Measurements from ENCODE around the gene HS6ST2.

Gene HS6ST2

DNA sequence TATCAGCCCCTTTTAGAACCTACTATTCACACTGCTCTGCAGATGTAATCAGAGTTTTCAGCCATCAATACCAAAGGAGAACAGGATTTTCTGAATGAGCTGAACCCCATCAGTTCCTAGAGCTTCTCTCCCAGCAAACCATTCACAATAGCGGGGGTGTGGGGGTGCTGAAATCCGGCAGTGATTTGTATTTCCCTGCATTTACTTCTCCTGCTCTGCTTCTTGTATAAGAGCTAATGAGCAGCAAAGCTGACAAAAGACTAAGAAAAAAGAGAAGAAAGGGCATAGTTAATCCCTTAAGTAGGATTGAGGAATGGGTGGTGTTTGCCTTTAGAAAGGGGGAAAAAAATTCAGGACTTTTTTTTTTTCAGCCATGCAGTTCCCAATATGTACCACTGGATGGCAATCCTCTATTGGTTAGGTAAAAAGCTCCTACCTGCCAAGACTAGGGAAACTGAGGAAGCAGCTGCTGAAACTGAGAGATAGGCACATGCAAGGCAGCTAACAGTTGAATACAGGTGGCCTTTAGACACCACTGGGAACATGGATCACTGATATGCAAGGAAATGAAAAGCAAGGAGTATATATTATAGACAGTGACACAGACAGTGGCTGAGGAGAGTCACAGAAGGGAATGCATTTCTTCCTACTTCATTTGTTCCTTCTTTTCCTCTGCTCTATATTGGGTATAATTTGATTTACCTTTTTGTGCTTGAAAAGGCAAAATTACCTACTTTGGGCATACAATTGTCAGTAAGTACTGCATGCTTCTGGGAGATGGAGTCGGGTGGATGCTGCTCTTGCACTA is 217.9 kb downstream of the HS6ST2 start:
- DNase-seq (ENCODE audit: low read depth) = no peak

DNA sequence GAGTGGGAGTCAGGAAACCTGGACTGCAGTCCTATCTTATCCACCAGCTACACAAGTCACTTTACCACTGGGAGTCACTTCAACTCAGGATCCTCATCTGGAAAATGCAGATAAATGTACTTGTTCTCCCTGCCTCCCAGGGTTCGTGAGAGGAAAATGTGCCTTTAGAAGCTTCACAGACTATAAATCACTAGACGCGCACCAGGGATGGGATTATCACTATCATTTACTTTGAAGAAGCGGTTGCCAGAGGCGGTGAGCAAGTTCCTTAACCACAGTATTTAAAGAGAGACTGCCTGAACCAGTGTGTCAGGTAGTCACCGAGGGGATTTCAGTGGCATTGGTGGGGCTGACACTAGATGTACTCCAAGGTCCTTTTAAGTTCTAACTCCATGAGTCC is 219.5 kb downstream of the HS6ST2 start:
- DNase-seq (ENCODE audit: low read depth) = no peak

DNA sequence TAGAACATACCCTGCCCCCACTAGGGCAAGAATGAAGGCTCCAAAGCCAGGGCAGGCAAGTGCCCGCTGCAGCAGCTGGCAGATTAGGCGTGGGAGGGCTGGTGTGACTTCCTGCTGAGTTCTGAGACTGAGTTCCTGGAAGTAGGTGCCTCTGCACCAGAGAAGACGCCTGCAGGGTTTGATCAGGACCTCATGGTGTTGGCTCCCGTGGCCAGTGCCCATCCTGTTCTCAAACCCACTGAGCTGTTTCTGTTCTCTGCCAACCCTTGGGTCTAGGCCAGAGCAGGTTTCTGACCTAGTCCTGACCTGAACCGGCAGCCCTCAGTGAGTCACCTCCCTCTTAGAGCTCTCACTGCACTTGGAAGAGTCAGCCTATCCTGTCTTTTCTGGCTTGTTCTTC is 220.7 kb downstream of the HS6ST2 start:
- DNase-seq (ENCODE audit: low read depth) = no peak

DNA sequence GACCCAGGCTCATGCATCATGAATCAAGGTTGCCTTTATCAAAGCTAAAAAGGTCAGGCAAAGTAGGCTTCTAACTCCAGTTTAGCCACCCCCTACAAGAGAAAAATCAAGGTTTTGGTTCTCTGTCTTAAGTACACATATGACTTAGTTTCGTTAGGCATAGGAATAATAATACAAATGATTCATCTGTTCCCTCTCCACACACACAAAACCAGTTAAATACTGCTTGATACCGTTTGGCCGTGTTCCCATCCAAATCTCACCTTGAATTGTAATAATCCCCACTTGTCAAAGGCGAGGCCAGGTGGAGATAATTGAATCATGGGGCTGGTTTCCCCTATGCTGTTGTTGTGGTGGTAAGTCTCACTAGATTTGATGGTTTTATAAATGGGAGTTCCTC is 226.2 kb downstream of the HS6ST2 start:
- no peak for DNase-seq (ENCODE audit: low read depth)

DNA sequence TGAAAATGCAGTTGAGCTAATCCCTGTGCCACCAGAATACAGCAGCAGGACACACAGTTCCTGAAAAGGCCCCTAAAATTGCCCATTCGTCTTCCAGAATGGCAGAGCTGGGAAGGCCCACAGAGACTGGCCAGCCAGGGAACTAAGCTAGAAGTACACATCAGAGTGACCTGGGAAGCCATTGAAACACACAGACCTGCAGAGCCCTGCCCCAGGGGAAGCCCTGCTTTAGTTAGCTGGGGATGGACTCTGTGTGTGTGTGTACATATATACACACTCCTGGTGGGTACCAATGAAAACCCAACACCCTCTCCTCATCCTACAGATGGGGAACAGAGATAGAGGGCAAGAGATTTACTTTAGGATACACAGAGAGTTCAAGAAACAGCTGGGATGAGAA is 227.7 kb downstream of the HS6ST2 start:
- DNase-seq (ENCODE audit: low read depth) = no peak

DNA sequence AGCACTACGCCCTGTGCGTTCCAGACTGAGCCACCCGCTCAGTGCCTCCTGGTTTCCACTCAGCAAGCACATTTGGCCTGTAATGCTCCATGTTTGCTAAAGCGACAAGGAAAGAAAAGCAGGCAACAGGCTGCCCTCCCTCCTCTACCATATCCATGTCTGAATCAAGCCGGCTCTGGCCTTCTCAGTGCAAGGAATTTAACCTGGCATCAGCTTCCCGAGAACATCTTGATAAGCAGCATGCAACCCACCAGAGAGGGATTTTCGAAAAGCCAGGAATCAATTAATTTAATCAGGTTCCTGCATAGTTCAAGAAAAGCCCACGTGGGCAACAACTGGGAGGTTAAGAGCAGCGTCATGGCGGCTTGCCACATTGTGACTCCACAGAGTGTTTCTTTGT is 228.2 kb downstream of the HS6ST2 start:
- DNase-seq (ENCODE audit: low read depth) = no peak

DNA sequence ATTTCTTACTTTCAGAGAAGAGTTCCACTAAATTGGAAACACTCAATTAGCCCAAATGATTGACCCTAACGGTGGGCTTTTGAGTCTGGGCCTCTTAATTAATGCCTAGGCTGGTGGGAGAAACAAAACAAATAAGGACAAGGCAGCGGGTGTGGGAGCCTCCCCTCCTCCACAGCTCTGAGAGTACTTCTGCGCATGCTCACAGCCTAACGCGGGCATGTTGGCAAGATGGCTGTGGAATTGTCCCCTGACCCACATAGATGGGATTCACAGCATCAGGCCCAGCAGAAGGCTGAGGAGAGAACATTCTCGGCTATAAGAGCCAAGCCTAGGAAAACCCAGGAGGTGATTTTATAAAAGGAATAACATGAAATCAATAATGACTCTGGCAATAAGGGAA is 230.1 kb downstream of the HS6ST2 start:
- no peak for DNase-seq (ENCODE audit: low read depth)

DNA sequence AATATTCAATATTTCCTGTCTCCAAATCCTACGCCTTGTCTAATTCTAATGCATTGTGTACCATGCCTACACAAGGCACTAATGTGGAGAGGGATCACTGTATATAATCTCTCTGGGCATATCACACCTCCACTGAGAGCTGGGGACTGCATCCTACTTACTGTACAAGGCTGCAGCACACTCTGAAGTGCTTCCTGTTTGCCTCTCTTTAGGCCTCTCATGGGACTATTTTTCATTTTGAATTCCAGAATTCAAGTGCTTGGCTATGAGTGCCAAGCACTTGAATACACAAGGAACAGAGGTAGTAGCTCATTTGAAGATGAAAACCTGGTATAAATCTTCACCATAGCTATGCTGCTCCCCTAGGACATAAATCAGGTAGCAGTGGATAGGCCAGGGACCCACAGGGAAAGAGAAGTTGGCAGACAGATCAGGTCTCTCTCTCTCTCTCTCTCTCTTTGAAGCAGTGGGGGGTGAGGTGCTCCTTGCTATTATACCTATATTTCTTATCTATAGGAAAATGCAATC is 239.9 kb downstream of the HS6ST2 start:
- no peak for DNase-seq (ENCODE audit: low read depth)

DNA sequence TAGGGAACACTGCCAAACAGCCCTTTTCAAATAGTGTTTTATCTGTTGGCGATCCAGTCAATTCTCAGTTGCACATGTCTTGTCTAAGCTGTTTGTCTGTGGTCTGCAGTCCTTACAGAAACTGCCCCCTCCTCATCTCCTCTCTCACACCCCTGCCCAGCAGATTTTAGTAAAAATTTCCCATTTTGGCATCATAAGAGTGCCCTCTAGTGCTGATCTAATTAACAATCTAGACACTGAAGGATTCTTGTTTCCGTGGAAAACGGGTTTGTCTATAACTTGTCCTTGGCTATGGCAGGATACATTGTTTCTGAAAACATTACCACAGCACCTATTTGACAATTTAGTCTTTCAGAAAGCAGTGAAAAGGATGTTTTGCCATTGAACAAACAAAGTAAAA is 242.4 kb downstream of the HS6ST2 start:
- no peak for DNase-seq (ENCODE audit: low read depth)

DNA sequence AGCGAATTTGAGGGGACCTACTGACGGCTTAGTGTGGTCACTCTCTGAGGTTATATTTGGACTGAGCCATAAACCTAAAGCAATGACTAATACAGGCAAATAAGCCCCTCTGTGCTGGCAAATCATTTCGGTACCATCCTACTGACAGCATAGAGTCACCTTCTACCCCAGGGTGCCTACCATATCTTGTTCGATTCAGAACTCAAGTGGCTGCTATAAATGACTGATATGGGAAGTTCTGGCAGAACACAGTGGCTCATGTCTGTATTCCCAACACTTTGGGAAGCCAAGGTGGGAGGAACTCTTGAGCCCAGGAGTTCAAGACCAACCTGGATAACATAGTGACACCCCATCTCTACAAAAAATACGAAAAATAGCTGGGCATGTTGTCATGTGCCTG is 243.5 kb downstream of the HS6ST2 start:
- DNase-seq (ENCODE audit: low read depth) = no peak

DNA sequence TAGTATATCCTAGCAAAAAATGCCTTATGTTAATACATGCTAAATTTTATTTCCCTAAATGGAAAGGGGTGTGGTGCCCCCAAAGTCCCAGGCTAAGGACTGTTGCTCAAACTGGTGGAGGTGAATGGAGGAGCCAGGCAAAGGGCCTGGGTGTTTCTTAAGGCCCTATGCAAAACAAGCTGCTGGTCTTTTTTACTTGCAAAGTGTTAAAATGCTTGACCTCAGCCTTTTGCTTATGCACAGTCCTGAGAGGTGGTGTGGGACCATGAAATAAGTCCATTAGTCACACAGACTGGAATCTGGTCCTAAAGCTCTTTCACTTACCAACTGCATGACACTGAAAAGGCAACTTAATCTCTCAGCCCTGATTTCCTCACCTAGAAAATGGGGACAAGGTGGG is 246.1 kb downstream of the HS6ST2 start:
- no peak for DNase-seq (ENCODE audit: low read depth)

DNA sequence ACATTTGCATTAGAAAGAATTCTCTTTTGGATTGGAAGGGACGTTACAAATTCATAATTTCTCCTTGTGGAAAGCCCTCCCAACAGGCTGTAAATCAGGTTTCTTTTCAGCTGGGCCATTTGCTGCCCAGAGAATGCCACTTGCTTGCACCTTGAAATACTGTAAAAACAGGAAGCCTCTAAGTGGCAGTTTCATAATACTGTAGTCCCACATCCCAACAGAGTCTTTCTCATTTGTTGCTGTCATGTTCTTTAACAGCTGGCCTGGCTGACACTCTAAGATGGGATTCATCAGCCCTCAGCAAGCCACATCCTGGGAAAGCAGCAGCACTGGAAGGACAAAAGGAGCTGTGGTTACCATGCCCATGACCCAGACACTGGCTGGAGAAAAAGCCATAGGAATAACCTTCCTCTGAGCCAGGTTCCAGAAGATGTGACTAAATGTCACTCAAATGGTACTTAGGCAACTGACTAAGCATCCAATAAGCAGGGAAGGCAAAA is 247.7 kb downstream of the HS6ST2 start:
- DNase-seq (ENCODE audit: low read depth) = no peak

DNA sequence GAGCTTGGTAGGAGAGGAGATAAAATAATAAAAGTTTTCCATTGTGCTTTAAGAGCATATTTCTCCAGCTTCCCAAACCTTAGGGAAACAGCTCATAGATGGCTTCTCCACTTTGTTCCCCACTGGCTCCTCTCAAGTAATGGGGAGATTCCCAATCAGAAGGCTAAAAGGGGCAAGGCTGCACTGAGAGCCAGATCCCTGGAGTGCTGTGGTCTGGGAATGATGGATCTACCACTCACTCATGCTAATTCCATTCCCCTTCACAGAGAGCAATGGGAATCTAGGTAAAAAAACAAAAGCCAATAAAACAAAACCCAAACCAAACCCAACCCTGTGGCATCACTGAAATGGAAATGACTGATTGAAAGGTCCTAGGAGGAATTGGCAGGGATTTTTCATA is 249.9 kb downstream of the HS6ST2 start:
- DNase-seq (ENCODE audit: low read depth) = no peak

DNA sequence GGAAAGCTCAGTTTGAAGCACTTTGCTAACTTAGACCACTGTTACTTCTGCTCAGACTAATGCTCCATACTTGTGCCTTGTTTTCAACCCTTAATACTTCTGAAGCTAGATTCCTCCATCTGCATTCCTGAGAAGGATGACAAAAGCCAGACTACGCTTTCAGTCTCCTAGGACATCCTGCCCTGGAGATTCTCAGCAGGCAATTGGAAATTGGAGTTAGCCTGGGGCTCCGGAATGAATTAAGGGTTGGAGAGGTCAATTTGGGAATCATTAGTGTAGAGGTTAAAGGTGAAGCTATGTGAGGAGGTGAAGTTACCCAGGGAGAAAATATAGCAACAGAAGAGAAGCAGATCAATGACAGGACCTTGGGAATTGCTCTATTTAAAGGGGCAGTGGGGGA is 253.7 kb downstream of the HS6ST2 start:
- no peak for DNase-seq (ENCODE audit: low read depth)

DNA sequence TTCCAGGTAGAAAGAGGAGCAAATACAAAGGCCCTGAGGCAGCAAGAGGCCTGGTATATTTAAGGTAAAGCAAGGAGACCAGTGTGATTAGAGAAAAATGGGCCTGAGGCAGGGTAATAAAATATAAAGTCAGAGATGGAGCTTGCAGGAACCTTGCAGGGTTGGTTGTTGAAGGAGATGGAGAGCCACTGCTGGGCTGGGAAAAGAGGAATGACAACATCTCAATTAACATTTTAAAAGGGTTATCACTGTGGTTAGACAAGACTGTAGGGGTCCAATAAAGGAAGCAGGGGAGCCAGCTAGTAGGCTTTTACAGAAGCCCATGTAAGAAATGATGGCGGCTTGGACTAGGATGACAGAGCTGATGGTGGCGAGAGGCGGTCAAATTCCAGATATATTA is 264.0 kb downstream of the HS6ST2 start:
- DNase-seq (ENCODE audit: low read depth) = no peak

DNA sequence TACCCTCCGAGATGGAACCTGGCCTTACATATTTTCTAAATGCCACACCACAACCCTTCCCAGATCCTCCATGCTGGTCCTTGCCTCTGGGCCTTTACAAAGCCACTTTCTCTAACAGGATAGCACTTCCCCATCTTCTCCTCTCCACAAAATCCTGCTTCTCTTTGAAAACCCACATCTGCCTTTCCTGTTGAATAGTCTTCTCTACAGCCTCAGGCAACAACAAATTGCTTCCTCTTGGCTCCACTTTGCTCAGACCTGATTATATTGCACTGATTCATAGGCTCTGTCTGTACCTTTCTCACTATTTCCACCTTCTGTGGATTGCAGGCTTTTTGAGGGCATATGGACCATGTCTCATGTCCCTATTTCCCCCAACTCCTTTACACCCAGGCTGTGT is 265.9 kb downstream of the HS6ST2 start:
- DNase-seq (ENCODE audit: low read depth) = no peak

DNA sequence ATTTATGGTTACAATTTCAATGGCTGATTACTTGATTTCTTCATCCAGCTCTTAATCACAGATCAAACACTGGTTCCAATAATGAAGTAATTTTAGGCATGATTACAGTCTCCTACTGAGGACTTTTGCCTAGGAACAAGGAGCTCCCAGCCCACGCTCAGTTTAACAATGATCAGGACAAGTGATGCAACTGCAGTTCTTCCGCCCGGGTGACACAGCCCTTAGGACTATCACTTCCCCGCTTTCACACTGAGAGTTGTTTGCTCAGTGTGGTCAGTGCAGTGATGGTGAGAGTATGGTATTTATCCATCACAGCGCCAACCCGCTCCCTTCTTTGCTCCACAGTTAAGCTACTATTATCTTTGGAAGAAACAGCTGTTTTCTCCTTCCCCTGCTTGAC is 266.4 kb downstream of the HS6ST2 start:
- no peak for DNase-seq (ENCODE audit: low read depth)

DNA sequence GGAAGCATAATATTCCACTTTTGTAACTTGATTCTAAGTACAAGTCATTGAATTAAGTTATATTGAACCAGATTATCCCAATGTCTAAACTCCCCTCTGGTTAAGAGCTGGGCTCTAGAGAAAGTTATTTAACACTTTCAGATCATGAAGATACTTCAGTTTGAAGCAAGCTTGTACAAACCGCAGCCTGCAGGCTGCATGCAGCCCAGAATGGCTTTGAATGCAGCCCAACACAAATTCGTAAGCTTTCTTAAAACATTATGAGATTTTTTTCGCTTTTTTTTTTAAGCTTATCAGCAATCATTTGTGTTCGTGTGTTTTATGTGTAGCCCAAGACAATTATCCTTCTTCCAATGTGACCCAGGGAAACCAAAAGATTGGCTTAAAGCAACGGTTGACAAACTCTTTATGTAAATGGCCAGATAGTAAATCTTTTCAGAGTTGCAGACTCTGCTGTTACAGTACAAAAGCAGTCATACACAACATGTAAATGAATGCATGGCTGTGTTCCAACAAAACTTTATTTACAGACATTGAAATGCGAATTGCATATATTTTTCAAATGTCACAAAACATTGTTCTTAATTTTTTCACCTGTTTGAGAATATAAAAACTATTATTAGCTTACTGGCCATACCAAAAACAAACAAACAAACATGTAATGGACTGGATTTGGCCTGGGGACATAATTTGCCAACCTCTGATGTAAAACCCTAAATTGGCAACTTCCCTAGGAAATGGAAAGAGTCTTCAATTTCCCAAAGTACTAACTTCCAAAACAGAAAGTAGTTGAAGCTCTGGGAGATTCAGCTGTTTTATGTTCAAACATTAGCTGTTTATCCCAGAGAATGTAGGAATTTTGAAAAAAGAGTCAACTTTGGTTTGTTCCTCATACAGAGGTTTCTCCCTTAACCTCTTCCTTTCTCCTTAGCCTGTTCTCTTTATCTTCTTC is 268.5 kb downstream of the HS6ST2 start:
- DNase-seq (ENCODE audit: low read depth) = no peak

DNA sequence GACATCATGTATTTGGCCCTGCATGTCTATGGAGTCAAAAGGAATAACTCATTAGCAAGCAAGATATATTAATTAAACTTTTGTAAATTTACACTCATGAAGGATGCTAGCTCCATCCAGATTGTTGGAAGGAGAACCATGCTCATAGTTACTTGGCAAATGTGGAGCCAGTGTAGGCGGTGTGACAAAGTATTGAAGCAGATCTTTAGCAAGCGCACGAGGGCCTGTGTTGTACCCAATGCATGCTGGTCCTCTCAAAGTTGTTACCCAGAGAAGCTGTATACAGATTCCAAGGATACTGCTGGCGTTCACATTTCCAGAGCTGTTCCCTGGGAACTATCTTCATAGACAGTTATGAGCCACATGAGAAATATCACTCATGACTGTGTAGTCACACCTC is 273.2 kb downstream of the HS6ST2 start:
- no peak for DNase-seq (ENCODE audit: low read depth)

DNA sequence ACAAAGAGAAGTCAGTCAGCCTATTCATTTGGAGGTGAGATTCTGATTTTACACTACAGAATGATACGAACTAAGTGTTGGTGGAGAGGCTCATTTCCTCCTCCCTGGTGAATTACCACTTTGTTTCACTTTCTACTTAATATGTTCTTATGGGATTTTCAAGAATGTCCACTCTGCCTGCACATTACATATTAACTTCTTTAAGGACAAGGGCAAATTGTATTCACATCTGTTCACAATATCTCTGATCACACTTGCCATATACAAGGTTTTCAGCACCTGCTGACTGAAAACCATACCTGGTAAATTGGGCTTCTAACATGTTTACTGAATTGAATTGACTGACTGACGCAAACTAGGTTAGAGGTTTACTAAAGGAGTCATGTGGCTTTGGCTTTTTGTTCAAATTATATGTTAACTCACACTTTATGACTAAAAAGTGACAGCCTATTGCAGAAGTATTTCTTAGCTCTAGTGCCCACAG is 281.2 kb downstream of the HS6ST2 start:
- no peak for DNase-seq (ENCODE audit: low read depth)

DNA sequence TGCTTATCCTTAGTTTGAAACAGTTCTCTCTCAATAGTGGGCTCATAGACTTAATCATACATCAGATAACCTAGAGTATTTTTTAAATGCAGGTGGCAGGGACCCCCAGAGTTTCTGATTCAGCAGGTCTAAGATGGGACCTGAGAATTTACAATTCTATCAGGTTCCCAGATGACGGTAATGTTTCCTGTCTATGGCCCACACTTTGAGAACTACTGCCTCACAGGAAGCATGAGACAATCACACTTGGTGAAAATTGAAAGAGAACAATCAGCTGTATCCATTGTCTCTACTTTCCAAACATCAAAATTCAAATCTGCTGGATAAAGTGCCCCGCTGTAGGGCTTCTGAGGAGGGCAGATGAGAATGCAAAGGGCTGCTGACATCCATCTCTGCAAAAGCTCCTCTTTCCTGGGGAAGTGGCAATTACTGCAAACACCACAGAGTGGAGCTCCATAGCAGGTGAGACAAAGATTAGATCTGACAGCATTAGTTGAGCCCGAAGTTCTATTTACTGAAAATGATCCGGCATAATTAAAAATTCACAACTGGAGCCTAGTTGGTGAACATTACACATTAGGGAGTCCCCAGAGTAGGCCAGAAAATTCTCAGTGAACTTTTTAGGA is 281.8 kb downstream of the HS6ST2 start:
- no peak for DNase-seq (ENCODE audit: low read depth)

DNA sequence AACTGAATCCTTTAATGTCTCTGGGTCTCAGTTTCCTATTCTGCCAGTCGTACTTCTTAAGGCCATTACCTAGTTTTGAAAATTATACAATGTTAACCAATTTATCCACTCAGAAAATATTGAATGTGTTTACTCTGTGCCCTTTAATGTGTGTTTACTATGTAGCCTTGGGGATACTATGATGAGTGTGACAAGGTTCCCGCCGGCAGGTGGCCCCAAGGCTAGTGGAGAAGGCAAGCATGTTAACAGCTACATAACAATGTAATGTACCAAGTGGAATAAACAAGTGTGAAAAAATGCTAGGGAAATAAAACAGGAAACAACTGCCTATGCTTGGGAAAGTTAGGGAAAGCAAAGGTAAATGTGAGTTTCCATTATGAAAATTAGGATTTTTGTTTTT is 282.3 kb downstream of the HS6ST2 start:
- no peak for DNase-seq (ENCODE audit: low read depth)
